Liver (tissue), 9 donors: ENCODE results near the gene CCM2L. TPM values are rescaled to one million over a fixed set of nuclear protein-coding genes. Genes with fewer than 3 reads are reported as not detected.

Experiments
- DNase-seq: peaks from one replicate; pipeline ENCODE4 v3.0.0-alpha.2; 2017; ENCODE audit warnings: low spot score
- H3K27ac ChIP-seq, 2 donors: one replicate each; pipeline ENCODE4 v1.7.0; 2013; ENCODE audit warnings: inconsistent platforms in 2 of 2, low read length in 2 of 2, control low read depth in 1 of 2, low read depth in 1 of 2, mild to moderate bottlenecking in 1 of 2
- H3K27me3 ChIP-seq, 4 donors: one replicate each; pipeline versions ENCODE4 v1.6.1 to v1.7.0; 2013; ENCODE audit warnings: low read length in 3 of 4, inconsistent platforms in 1 of 4, mild to moderate bottlenecking in 1 of 4, moderate library complexity in 1 of 4; ENCODE audit not compliant: control insufficient read depth in 4 of 4, insufficient read depth in 4 of 4
- H3K36me3 ChIP-seq, 4 donors: one replicate each; pipeline versions ENCODE4 v1.6.1 to v1.7.0; 2013; ENCODE audit warnings: low read length in 3 of 4, mild to moderate bottlenecking in 3 of 4, low read depth in 1 of 4, moderate library complexity in 1 of 4; ENCODE audit not compliant: control insufficient read depth in 4 of 4, insufficient read depth in 3 of 4
- H3K4me1 ChIP-seq, 4 donors: one replicate each; pipeline versions ENCODE4 v1.6.1 to v1.7.0; 2013; ENCODE audit warnings: low read length in 3 of 4, mild to moderate bottlenecking in 3 of 4, moderate library complexity in 1 of 4; ENCODE audit not compliant: control insufficient read depth in 4 of 4, insufficient read depth in 4 of 4
- H3K4me3 ChIP-seq, 3 donors: one replicate each; pipeline versions ENCODE4 v1.6.1 to v1.7.0; 2013; ENCODE audit warnings: low read length in 3 of 3, control low read depth in 1 of 3, low read depth in 1 of 3, mild to moderate bottlenecking in 1 of 3
- H3K9ac ChIP-seq, 2 donors: one replicate each; pipeline ENCODE4 v1.7.0; 2013; ENCODE audit warnings: low read length in 2 of 2, mild to moderate bottlenecking in 2 of 2, moderate library complexity in 2 of 2, control low read depth in 1 of 2, low read depth in 1 of 2
- H3K9me3 ChIP-seq, 4 donors: one replicate each; pipeline versions ENCODE4 v1.6.1 to v1.7.0; 2013; ENCODE audit warnings: low read length in 3 of 4; ENCODE audit not compliant: control insufficient read depth in 4 of 4
- EGR1 ChIP-seq, 2 donors: IDR thresholded peaks; 2 replicates each; pipeline ENCODE4 v1.6.1; 2016 to 2018; ENCODE audit warnings: antibody characterized with exemption in 2 of 2, low read depth in 2 of 2
- FOXA1 ChIP-seq: IDR thresholded peaks from 2 replicates; pipeline ENCODE4 v1.6.1; 2016; ENCODE audit warnings: antibody characterized with exemption
- FOXA2 ChIP-seq: IDR thresholded peaks from 2 replicates; pipeline ENCODE4 v1.6.1; 2016; ENCODE audit warnings: antibody characterized with exemption
- GABPA ChIP-seq, 2 donors: IDR thresholded peaks in 1 of 2; conservative IDR thresholded peaks in 1 of 2; 2 replicates each; pipeline ENCODE4 v1.6.1; 2016; ENCODE audit warnings: antibody characterized with exemption in 2 of 2, mild to moderate bottlenecking in 1 of 2, moderate library complexity in 1 of 2
- HNF4A ChIP-seq, 2 donors: conservative IDR thresholded peaks; 2 replicates each; pipeline ENCODE4 v1.6.1; 2016; ENCODE audit warnings: antibody characterized with exemption in 2 of 2, mild to moderate bottlenecking in 2 of 2
- HNF4G ChIP-seq: IDR thresholded peaks from 2 replicates; pipeline ENCODE4 v1.6.1; 2016; ENCODE audit warnings: antibody characterized with exemption
- JUND ChIP-seq, 2 donors: IDR thresholded peaks; 2 replicates each; pipeline ENCODE4 v1.6.1; 2016; ENCODE audit warnings: antibody characterized with exemption in 2 of 2
- NR2F2 ChIP-seq: IDR thresholded peaks from 2 replicates; pipeline ENCODE4 v1.6.1; 2016; ENCODE audit warnings: antibody characterized with exemption
- RAD21 ChIP-seq, 2 donors: IDR thresholded peaks; 2 replicates each; pipeline ENCODE4 v1.6.1; 2016; ENCODE audit warnings: antibody characterized with exemption in 2 of 2, mild to moderate bottlenecking in 2 of 2
- RXRA ChIP-seq, 2 donors: IDR thresholded peaks; 2 replicates each; pipeline ENCODE4 v1.6.1; 2017 to 2018; ENCODE audit warnings: antibody characterized with exemption in 2 of 2, mild to moderate bottlenecking in 1 of 2
- SP1 ChIP-seq: IDR thresholded peaks from 2 replicates; pipeline ENCODE4 v1.6.1; 2018; ENCODE audit warnings: antibody characterized with exemption, mild to moderate bottlenecking
- TAF1 ChIP-seq: conservative IDR thresholded peaks from 2 replicates; pipeline ENCODE4 v1.6.1; 2016; ENCODE audit warnings: antibody characterized with exemption, mild to moderate bottlenecking
- YY1 ChIP-seq: IDR thresholded peaks from 2 replicates; pipeline ENCODE4 v1.6.1; 2016; ENCODE audit warnings: antibody characterized with exemption, mild to moderate bottlenecking
- WGBS: extraction: QIAGEN DNeasy Blood & Tissue Kit; methylation state at CpG from one replicate; pipeline ENCODE4 v1.1.7; 2013; 5-methylcytosine and 5-hydroxymethylcytosine counted together
- polyA plus RNA-seq, 2 donors: library from polyadenylated mRNA; stranded (reverse) in 1 of 2; unstranded in 1 of 2; fragments of 200-250 nt in 1 of 2; fragments of >200 nt in 1 of 2; fragmentation: Nextera tagmentation in 1 of 2; extraction: Ambion mirVana in 1 of 2; gene quantifications; one replicate each; pipeline versions ENCODE4 v1.2.1 to v1.2.3, GENCODE V29; 2013 to 2015
- total RNA-seq, 2 donors: library from RNA; depleted of rRNA; stranded (reverse); fragments of >200 nt; gene quantifications; one replicate each; pipeline ENCODE4 v1.2.3, GENCODE V29; 2014
- TF ChIP-seq, protein P1 (sequence below): IDR thresholded peaks from 2 replicates; pipeline ENCODE4 v1.6.1; 2016; ENCODE audit warnings: antibody characterized with exemption
- TF ChIP-seq, protein P2 (sequence below): IDR thresholded peaks from 2 replicates; pipeline ENCODE4 v1.6.1; 2016; ENCODE audit warnings: antibody characterized with exemption
- TF ChIP-seq, protein P3 (sequence below): fragments of 150-350 bp; IDR thresholded peaks from 2 replicates; pipeline ENCODE4 v1.5.1; 2017; ENCODE audit warnings: improper control_type of control experiment, low read depth, low read length; ENCODE audit not compliant: missing input control
- TF ChIP-seq, protein P4 (sequence below): IDR thresholded peaks from 2 replicates; pipeline ENCODE4 v1.6.1; 2016; ENCODE audit warnings: antibody characterized with exemption, mild to moderate bottlenecking
- TF ChIP-seq, protein P5 (sequence below): IDR thresholded peaks from 2 replicates; pipeline ENCODE4 v1.6.1; 2016; ENCODE audit warnings: antibody characterized with exemption
- donor health status: healthy.
- donor health status: healthy.
- donor health status: healthy.
- donor health status: healthy.
- donor health status: healthy.

CCM2L gene
- total and polyA plus RNA-seq, 4 donors = 0.31 to 2.1 (median 1.2) TPM

DNA sequence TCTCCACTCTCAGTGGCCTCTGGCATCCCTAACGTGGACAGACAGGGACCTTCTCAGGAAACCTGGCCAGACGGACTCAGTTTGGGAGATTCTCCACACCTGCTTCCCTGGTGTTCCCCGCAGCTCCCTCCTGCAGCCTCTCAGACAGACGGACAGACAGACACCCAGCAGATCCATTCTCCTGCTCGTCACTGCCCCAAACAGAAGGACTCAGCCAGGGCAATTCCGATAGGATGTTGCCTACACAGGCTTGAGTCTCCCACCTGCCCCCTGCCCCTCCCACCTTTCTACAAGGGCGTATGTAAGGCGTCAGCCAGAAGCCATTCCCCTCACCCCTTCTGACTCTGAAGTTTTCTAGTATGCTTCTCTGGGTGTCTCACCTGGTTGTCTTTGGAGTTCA, 428 bp downstream of the CCM2L start:
- Histone ChIP-seq H3K36me3 (no peaks in the 10 kb centered on the region), H3K27me3 (peaks cover 0 to 2% (median 0%) of the 10 kb centered on the region in 4 donors), H3K27ac (no peak overlapping the region), H3K9me3 (no peaks in the 10 kb centered on the region), H3K4me1 (peaks cover 0 to 2% (median 0%) of the 10 kb centered on the region in 4 donors), H3K4me3 (no peak overlapping the region), H3K9ac (no peak overlapping the region)
- 30% methylated on average over 8 of the region's 8 CpGs for WGBS
- TF ChIP-seq FOXA1 = no peak
- TF ChIP-seq, protein P1, sequence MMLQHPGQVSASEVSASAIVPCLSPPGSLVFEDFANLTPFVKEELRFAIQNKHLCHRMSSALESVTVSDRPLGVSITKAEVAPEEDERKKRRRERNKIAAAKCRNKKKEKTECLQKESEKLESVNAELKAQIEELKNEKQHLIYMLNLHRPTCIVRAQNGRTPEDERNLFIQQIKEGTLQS = no peak
- TF ChIP-seq TAF1 = no peak
- no peak for TF ChIP-seq HNF4A (conservative IDR thresholded peaks at IDR 0.05)
- TF ChIP-seq, protein P2, sequence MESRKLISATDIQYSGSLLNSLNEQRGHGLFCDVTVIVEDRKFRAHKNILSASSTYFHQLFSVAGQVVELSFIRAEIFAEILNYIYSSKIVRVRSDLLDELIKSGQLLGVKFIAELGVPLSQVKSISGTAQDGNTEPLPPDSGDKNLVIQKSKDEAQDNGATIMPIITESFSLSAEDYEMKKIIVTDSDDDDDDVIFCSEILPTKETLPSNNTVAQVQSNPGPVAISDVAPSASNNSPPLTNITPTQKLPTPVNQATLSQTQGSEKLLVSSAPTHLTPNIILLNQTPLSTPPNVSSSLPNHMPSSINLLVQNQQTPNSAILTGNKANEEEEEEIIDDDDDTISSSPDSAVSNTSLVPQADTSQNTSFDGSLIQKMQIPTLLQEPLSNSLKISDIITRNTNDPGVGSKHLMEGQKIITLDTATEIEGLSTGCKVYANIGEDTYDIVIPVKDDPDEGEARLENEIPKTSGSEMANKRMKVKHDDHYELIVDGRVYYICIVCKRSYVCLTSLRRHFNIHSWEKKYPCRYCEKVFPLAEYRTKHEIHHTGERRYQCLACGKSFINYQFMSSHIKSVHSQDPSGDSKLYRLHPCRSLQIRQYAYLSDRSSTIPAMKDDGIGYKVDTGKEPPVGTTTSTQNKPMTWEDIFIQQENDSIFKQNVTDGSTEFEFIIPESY = no peak
- no peak for TF ChIP-seq NR2F2
- no peak for TF ChIP-seq HNF4G
- no peak for TF ChIP-seq YY1
- TF ChIP-seq JUND (IDR thresholded peaks at IDR 0.05) = no peak
- TF ChIP-seq FOXA2 = no peak
- TF ChIP-seq RXRA (IDR thresholded peaks at IDR 0.05) = no peak
- TF ChIP-seq, protein P3, sequence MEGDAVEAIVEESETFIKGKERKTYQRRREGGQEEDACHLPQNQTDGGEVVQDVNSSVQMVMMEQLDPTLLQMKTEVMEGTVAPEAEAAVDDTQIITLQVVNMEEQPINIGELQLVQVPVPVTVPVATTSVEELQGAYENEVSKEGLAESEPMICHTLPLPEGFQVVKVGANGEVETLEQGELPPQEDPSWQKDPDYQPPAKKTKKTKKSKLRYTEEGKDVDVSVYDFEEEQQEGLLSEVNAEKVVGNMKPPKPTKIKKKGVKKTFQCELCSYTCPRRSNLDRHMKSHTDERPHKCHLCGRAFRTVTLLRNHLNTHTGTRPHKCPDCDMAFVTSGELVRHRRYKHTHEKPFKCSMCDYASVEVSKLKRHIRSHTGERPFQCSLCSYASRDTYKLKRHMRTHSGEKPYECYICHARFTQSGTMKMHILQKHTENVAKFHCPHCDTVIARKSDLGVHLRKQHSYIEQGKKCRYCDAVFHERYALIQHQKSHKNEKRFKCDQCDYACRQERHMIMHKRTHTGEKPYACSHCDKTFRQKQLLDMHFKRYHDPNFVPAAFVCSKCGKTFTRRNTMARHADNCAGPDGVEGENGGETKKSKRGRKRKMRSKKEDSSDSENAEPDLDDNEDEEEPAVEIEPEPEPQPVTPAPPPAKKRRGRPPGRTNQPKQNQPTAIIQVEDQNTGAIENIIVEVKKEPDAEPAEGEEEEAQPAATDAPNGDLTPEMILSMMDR = no peak
- no peak for TF ChIP-seq SP1
- TF ChIP-seq RAD21 (IDR thresholded peaks at IDR 0.05) = no peak
- DNase-seq = no peak

DNA sequence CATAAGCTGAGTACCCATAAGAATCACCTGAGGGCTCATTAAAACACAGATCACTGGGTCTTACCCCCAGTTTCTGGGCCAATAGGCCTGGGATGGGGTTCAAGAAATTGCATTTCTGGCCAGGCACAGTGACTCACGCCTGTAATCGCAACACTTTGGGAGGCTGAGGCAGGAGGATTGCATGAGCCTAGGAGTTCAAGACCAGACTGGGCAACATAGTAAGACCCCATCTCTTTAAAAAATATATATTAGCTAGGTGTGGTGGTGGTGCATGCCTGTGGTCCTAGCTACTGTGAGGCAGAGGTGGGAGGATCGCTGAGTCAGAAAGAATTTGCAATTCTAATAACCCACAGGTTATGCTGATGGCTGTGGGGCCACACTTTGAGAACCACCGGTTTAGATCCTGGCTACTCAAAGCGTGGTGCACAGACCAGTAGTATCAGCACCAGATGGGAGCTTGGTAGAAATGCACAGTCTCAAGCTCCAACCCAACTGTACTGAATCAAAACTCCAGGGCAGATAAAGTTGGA, 2.0 kb downstream of the CCM2L start:
- Histone ChIP-seq H3K27me3 (peaks cover 0 to 2% (median 0%) of the 10 kb centered on the region in 4 donors), H3K9ac (no peak overlapping the region), H3K9me3 (no peaks in the 10 kb centered on the region), H3K4me1 (peaks cover 0 to 2% (median 0%) of the 10 kb centered on the region in 4 donors), H3K36me3 (no peaks in the 10 kb centered on the region), H3K4me3 (no peak overlapping the region), H3K27ac (no peak overlapping the region)
- 77% methylated on average over 5 of the region's 5 CpGs for WGBS
- no peak for DNase-seq
- TF ChIP-seq, protein P2 = no peak
- TF ChIP-seq EGR1 (IDR thresholded peaks at IDR 0.05; ENCODE audit: low read depth in 2 of 2) (no peak), GABPA (IDR thresholded peaks at IDR 0.05 in 1 of 2, conservative IDR thresholded peaks at IDR 0.05 in 1 of 2) (no peak), FOXA2 (no peak), JUND (IDR thresholded peaks at IDR 0.05) (no peak), HNF4A (conservative IDR thresholded peaks at IDR 0.05) (no peak), TAF1 (no peak), SP1 (no peak), FOXA1 (no peak), RXRA (IDR thresholded peaks at IDR 0.05) (no peak), YY1 (no peak), RAD21 (IDR thresholded peaks at IDR 0.05) (no peak)
- TF ChIP-seq, protein P3 = no peak
- TF ChIP-seq, protein P4, sequence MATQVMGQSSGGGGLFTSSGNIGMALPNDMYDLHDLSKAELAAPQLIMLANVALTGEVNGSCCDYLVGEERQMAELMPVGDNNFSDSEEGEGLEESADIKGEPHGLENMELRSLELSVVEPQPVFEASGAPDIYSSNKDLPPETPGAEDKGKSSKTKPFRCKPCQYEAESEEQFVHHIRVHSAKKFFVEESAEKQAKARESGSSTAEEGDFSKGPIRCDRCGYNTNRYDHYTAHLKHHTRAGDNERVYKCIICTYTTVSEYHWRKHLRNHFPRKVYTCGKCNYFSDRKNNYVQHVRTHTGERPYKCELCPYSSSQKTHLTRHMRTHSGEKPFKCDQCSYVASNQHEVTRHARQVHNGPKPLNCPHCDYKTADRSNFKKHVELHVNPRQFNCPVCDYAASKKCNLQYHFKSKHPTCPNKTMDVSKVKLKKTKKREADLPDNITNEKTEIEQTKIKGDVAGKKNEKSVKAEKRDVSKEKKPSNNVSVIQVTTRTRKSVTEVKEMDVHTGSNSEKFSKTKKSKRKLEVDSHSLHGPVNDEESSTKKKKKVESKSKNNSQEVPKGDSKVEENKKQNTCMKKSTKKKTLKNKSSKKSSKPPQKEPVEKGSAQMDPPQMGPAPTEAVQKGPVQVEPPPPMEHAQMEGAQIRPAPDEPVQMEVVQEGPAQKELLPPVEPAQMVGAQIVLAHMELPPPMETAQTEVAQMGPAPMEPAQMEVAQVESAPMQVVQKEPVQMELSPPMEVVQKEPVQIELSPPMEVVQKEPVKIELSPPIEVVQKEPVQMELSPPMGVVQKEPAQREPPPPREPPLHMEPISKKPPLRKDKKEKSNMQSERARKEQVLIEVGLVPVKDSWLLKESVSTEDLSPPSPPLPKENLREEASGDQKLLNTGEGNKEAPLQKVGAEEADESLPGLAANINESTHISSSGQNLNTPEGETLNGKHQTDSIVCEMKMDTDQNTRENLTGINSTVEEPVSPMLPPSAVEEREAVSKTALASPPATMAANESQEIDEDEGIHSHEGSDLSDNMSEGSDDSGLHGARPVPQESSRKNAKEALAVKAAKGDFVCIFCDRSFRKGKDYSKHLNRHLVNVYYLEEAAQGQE = no peak
- TF ChIP-seq, protein P5, sequence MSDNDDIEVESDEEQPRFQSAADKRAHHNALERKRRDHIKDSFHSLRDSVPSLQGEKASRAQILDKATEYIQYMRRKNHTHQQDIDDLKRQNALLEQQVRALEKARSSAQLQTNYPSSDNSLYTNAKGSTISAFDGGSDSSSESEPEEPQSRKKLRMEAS = no peak
